GM13977 (cell line): ENCODE results near the gene STAG1.
"Not testable (repeated sequence)": the region's sequence is repeated elsewhere in the genome, so short reads cannot be mapped to it uniquely, and the experiment has no call there.

Experiments
- DNase-seq: peaks from one replicate; pipeline ENCODE4 v3.0.0; 2012; ENCODE audit warnings: low spot score
- in situ Hi-C: fragments of 300-500 bp; cut with MboI; formaldehyde crosslinking; loops from one replicate; pipeline ENCODE4 v1.12.0; 2022; ENCODE audit warnings: low sequenced_read_pairs, low pct_unique_long_range_greater_than_20kb, mixed read lengths, inconsistent platforms; ENCODE audit not compliant: unreplicated experiment
- TF ChIP-seq, protein P1 (sequence below): IDR thresholded peaks from 2 replicates; pipeline ENCODE4 v1.5.1; 2012; ENCODE audit warnings: mild to moderate bottlenecking, control low read depth; ENCODE audit not compliant: insufficient read depth; ENCODE audit errors: extremely low read depth, missing control alignments

The STAG1 gene

GRCh38 chr3:136535906-136536305 is 216.3 kb downstream of the STAG1 start:
- no peak for DNase-seq
- TF ChIP-seq, protein P1, sequence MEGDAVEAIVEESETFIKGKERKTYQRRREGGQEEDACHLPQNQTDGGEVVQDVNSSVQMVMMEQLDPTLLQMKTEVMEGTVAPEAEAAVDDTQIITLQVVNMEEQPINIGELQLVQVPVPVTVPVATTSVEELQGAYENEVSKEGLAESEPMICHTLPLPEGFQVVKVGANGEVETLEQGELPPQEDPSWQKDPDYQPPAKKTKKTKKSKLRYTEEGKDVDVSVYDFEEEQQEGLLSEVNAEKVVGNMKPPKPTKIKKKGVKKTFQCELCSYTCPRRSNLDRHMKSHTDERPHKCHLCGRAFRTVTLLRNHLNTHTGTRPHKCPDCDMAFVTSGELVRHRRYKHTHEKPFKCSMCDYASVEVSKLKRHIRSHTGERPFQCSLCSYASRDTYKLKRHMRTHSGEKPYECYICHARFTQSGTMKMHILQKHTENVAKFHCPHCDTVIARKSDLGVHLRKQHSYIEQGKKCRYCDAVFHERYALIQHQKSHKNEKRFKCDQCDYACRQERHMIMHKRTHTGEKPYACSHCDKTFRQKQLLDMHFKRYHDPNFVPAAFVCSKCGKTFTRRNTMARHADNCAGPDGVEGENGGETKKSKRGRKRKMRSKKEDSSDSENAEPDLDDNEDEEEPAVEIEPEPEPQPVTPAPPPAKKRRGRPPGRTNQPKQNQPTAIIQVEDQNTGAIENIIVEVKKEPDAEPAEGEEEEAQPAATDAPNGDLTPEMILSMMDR = no peak
- in situ Hi-C loops = no loop called here

- TF ChIP-seq, protein P1 = no peak
- no peak for DNase-seq
- in situ Hi-C loops = no loop called here
These were observed 219.4 kb downstream of the STAG1 start for GRCh38 chr3:136532766-136533165.

GRCh38 chr3:136518102-136518501 is 234.1 kb downstream of the STAG1 start:
- TF ChIP-seq, protein P1 = no peak
- in situ Hi-C loops = no loop called here
- DNase-seq = no peak

- no peak for DNase-seq
- TF ChIP-seq, protein P1 = no peak
- in situ Hi-C loops = no loop called here
These were observed 235.5 kb downstream of the STAG1 start for GRCh38 chr3:136516656-136517055.

DNA sequence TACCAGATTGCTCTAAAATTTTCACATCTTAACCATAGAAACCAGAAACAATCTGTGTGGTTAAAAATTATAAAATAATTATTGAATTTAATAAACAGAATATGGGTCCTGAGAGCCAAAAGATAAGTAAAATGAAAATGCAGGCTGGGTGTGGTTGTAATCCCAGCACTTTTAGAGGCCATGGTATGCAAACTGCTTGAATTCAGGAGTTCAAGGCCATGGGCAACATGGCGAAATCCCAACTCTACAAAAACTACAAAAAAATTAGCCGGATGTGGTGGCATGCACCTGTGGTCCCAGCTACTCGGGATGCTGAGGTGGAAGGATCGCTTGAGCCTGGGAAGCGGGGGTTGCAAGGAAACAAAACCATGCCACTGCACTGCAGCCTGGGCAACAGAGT is 236.1 kb downstream of the STAG1 start:
- DNase-seq = no peak
- in situ Hi-C loops = no loop called here
- TF ChIP-seq, protein P1 = no peak

DNA sequence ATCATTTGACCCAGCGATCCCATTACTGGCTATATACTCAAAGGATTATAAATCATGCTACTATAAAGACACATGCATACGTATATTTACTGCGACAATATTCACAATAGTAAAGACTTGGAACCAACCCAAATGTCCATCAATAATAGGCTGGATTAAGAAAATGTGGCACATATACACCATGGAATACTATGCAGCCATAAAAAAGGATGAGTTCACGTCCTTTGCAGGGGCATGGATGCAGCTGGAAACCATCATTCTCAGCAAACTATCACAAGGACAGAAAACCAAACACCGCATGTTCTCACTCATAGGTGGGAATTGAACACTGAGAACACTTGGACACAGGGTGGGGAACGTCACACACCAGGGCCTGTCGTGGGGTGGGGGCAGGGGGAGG is 237.6 kb downstream of the STAG1 start:
- DNase-seq, in situ Hi-C loops: not testable (repeated sequence)

- DNase-seq = no peak
- in situ Hi-C loops = no loop called here
- TF ChIP-seq, protein P1 = no peak
These were observed 238.8 kb downstream of the STAG1 start for GRCh38 chr3:136513367-136513766.
